Caco-2 (cell line): Measurements from ENCODE around the gene SEMA4C. TPM values are rescaled to one million over a fixed set of nuclear protein-coding genes. Genes with fewer than 3 reads are reported as not detected.

Source experiments
- BruUV-seq: library from RNA; stranded (reverse); fragments of 400-500 nt; replicated peaks from 2 replicates; lab custom pipeline; 2021; lab: Mats Ljungman, UMichigan
- CTCF ChIA-PET: fragments of 300-600 bp; sonication (Branson Sonifier 250); formaldehyde crosslinking; loops from one replicate; lab custom pipeline; 2022; ENCODE audit warnings: antibody characterized with exemption; lab: Charles Lee
- POLR2A ChIA-PET: fragments of 300-600 bp; sonication (Branson Sonifier 250); formaldehyde crosslinking; loops from one replicate; lab custom pipeline; 2022; ENCODE audit warnings: antibody characterized with exemption; lab: Charles Lee
- DNase-seq, 2 experiments: peaks; one replicate each; pipeline versions ENCODE4 v3.0.0 to v3.0.0-alpha.2; 2020 to 2022
- H3K27me3 ChIP-seq: replicated peaks from 2 replicates; pipeline ENCODE4 v1.6.0; 2011; ENCODE audit warnings: low read length; ENCODE audit not compliant: control insufficient read depth, insufficient read depth
- H3K36me3 ChIP-seq: 2 replicates; pipeline ENCODE4 v1.5.1; 2011; ENCODE audit warnings: low read length; ENCODE audit not compliant: control insufficient read depth, insufficient read depth
- H3K4me1 ChIP-seq: fragments of 250-450 bp; sonication (Bioruptor Pico); 2 replicates; pipeline ENCODE4 v1.5.1; 2020; ENCODE audit warnings: mild to moderate bottlenecking
- H3K4me3 ChIP-seq: 2 replicates; pipeline ENCODE4 v1.5.1; 2011; ENCODE audit warnings: low read depth, mild to moderate bottlenecking, control low read depth, low read length
- H3K9me3 ChIP-seq: fragments of 250-450 bp; sonication (Bioruptor Pico); 2 replicates; pipeline ENCODE4 v1.5.1; 2020; ENCODE audit warnings: mild to moderate bottlenecking, moderate library complexity
- H3K27ac Mint-ChIP-seq: one replicate; pipeline ENCODE4 v1.8.0; 2022; ENCODE audit warnings: mixed read lengths; ENCODE audit not compliant: unreplicated experiment
- H3K27me3 Mint-ChIP-seq: one replicate; pipeline ENCODE4 v1.8.0; 2022; ENCODE audit warnings: mixed read lengths; ENCODE audit not compliant: insufficient read depth, unreplicated experiment
- H3K36me3 Mint-ChIP-seq: one replicate; pipeline ENCODE4 v1.8.0; 2022; ENCODE audit warnings: mild to moderate bottlenecking, mixed read lengths; ENCODE audit not compliant: insufficient read depth, unreplicated experiment
- H3K4me1 Mint-ChIP-seq: one replicate; pipeline ENCODE4 v1.8.0; 2022; ENCODE audit warnings: low read depth, mixed read lengths; ENCODE audit not compliant: unreplicated experiment
- H3K4me3 Mint-ChIP-seq: one replicate; pipeline ENCODE4 v1.8.0; 2022; ENCODE audit warnings: mild to moderate bottlenecking, moderate library complexity, mixed read lengths; ENCODE audit not compliant: unreplicated experiment
- H3K9me3 Mint-ChIP-seq: one replicate; pipeline ENCODE4 v1.8.0; 2022; ENCODE audit warnings: mixed read lengths; ENCODE audit not compliant: unreplicated experiment
- intact Hi-C: fragments of 100-400 bp; cut with micrococcal nuclease; formaldehyde crosslinking; loops from one replicate; pipeline ENCODE4 v1.10.0; 2022; ENCODE audit not compliant: unreplicated experiment
- total RNA-seq: library from RNA; stranded (reverse); gene quantifications from 2 replicates; pipeline ENCODE4 v1.2.3, GENCODE V29; 2022
- TF ChIP-seq, protein P1 (sequence below), 2 experiments: fragments of 200-600 bp in 1 of 2; IDR thresholded peaks; 1 replicate in 1 of 2; 2 replicates in 1 of 2; pipeline versions ENCODE4 v1.5.1 to v1.8.0; 2011 to 2022; ENCODE audit warnings: antibody characterized with exemption in 1 of 2, control low read depth in 1 of 2, inconsistent platforms in 1 of 2, low read depth in 1 of 2, low read length in 1 of 2, mild to moderate bottlenecking in 1 of 2, moderate library complexity in 1 of 2; ENCODE audit not compliant: insufficient read depth in 1 of 2, severe bottlenecking in 1 of 2, unreplicated experiment in 1 of 2

The SEMA4C gene
- total RNA-seq, 1 experiment from 2014 or later: 29.9 TPM

DNA sequence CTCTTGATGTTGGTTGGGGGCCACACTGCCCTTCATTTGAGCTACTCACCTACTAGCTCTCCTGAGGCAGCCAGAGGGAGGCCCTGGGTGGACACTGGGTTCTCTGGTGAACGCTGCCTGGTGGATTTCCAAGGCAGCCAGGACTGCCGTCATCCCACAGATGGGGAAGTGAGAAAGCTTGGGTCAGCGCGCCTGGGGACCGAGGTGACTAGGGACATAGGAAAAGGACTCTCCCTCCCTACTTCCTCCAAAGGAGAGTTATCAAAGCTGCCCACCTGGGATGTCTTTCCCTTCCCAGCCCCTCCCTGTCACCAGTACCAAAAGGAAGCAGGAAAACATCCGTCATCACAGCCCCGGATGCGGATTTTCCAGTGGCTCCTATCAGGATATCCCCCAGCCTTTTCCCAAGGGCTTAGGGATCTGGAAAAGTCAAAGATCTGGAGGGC, 3.8 kb upstream of the SEMA4C start:
- CTCF ChIA-PET: interaction anchor here (2.2 kb wide), 1 partner anchor 15 kb away, joined by 16 read pairs; the partner anchor contains the start of gene ANKRD39
- POLR2A ChIA-PET: no interaction called here
- H3K4me1 Mint-ChIP-seq: no peaks in the 10 kb centered on the region
- Histone ChIP-seq H3K4me1 (peaks cover 16% of the 10 kb centered on the region), H3K4me3 (no peak overlapping the region), H3K27me3 (no peaks in the 10 kb centered on the region), H3K36me3 (no peaks in the 10 kb centered on the region), H3K9me3 (no peaks in the 10 kb centered on the region)
- H3K9me3 Mint-ChIP-seq: no peaks in the 10 kb centered on the region
- no TSS peak for BruUV-seq
- DNase-seq: no peak
- H3K36me3 Mint-ChIP-seq: no peaks in the 10 kb centered on the region
- H3K27ac Mint-ChIP-seq: no peak overlapping the region
- no peak overlapping the region for H3K4me3 Mint-ChIP-seq
- H3K27me3 Mint-ChIP-seq: no peaks in the 10 kb centered on the region
- TF ChIP-seq, protein P1, sequence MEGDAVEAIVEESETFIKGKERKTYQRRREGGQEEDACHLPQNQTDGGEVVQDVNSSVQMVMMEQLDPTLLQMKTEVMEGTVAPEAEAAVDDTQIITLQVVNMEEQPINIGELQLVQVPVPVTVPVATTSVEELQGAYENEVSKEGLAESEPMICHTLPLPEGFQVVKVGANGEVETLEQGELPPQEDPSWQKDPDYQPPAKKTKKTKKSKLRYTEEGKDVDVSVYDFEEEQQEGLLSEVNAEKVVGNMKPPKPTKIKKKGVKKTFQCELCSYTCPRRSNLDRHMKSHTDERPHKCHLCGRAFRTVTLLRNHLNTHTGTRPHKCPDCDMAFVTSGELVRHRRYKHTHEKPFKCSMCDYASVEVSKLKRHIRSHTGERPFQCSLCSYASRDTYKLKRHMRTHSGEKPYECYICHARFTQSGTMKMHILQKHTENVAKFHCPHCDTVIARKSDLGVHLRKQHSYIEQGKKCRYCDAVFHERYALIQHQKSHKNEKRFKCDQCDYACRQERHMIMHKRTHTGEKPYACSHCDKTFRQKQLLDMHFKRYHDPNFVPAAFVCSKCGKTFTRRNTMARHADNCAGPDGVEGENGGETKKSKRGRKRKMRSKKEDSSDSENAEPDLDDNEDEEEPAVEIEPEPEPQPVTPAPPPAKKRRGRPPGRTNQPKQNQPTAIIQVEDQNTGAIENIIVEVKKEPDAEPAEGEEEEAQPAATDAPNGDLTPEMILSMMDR (IDR thresholded peaks at IDR 0.05; ENCODE audit: insufficient read depth in 1 of 2, low read depth in 1 of 2, low read length in 1 of 2, severe bottlenecking in 1 of 2, unreplicated experiment in 1 of 2): no peak
- intact Hi-C loops: no loop called here

DNA sequence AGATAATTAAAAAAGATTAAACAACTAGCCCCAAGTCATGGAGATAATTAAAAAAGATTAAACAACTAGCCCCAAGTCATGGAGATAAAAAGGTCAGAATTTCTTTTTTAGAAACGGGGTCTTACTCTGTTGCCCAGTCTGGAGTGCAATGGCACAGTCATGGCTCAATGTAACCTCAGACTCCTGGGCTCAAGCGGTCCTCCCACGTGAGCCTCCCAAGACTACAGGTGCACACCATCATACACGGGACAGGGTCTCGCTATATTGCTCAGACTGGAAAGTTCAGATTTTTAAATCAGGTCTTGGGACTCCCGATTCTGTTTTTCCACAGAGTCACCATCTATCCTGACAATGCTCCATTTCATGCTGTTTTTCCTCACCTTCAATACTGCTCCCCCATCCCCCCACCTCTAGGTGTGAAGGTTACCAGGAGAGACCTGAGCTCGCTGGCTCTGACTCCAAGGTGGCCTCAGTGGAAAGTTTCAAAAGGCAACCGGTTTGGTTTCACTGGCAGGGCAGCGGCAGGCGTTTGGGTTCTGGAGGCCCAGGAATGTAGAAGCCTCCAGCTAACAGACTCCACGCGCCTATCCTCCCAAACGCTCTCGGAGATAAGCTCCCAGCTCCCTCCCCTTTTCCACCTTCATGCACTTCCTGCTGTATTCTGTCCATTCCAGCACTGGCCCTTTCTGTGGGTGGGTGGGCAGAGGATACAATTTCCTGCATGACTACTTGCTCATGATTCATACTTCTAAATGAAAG, 2.9 kb upstream of the SEMA4C start:
- H3K27me3 Mint-ChIP-seq: no peaks in the 10 kb centered on the region
- H3K9me3 Mint-ChIP-seq: no peaks in the 10 kb centered on the region
- H3K36me3 Mint-ChIP-seq: no peaks in the 10 kb centered on the region
- ChIA-PET CTCF (interaction anchor here (0.6 to 2.2 kb wide), 3 partner anchors 12 to 54 kb away, joined by 5 to 16 read pairs (median 6); partner anchors contain the start of gene ANKRD39), POLR2A (interaction anchor here (0.8 kb wide), 1 partner anchor 15 kb away, joined by 3 read pairs; the partner anchor contains the start of gene ANKRD39)
- peaks cover 16% of the 10 kb centered on the region for H3K4me1 ChIP-seq
- BruUV-seq: no TSS peak
- no peak overlapping the region for H3K4me3 ChIP-seq
- intact Hi-C loops: no loop called here
- no peak overlapping the region for H3K4me3 Mint-ChIP-seq
- H3K36me3 ChIP-seq: no peaks in the 10 kb centered on the region
- H3K27ac Mint-ChIP-seq: peak overlapping the region; percentile 19
- no peaks in the 10 kb centered on the region for H3K4me1 Mint-ChIP-seq
- no peaks in the 10 kb centered on the region for H3K9me3 ChIP-seq
- H3K27me3 ChIP-seq: no peaks in the 10 kb centered on the region
- TF ChIP-seq, protein P1 (IDR thresholded peaks at IDR 0.05; ENCODE audit: insufficient read depth in 1 of 2, low read depth in 1 of 2, low read length in 1 of 2, severe bottlenecking in 1 of 2, unreplicated experiment in 1 of 2): no peak
- peak; percentile 63 to 76 for DNase-seq

DNA sequence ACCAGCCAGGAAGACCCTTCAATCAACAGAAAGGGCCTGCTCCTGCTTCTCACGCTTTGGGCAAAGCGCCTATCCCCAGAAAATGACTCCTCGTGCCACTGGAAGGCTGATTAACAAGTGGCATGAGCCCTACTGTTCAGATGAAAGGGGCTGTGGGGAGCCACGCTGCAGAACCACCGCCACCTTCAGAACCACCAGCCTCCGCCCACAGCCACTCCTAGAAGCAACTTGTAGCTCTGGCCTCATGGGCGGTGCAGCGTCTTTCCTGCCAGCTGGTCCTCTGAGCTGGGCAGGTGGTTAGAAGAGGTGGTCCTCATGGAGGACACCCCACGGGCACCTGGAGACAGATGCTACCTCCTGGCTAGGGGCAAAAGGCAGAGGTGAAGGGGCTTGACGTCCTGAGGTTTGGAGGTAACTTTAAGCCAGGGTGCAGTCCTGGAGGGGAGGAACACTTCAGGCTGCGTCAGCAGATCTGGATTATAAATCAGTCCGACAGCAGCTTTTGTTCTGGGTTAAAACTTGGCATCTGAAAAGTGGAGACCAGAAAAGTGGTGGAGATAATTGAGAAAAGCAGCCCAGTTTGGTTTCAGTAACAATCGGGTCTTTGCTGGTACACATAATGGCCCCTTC, 861 bp upstream of the SEMA4C start:
- H3K4me3 ChIP-seq: peak overlapping the region; percentile 95
- H3K9me3 ChIP-seq: no peaks in the 10 kb centered on the region
- TF ChIP-seq, protein P1 (IDR thresholded peaks at IDR 0.05; ENCODE audit: insufficient read depth in 1 of 2, low read depth in 1 of 2, low read length in 1 of 2, severe bottlenecking in 1 of 2, unreplicated experiment in 1 of 2): no peak
- H3K4me1 ChIP-seq: peaks cover 20% of the 10 kb centered on the region
- Mint-ChIP-seq H3K27me3 (no peaks in the 10 kb centered on the region), H3K4me3 (peak overlapping the region; percentile 72), H3K4me1 (no peaks in the 10 kb centered on the region), H3K9me3 (no peaks in the 10 kb centered on the region), H3K36me3 (peaks cover 10% of the 10 kb centered on the region), H3K27ac (peak overlapping the region; percentile 70)
- no peak for DNase-seq
- ChIA-PET CTCF (interaction anchor here (0.8 kb wide), 1 partner anchor 13 kb away, joined by 3 read pairs; the partner anchor contains the start of gene ANKRD39), POLR2A (interaction anchor here (0.9 kb wide), 1 partner anchor 13 kb away, joined by 3 read pairs; the partner anchor contains the start of gene ANKRD39)
- intact Hi-C loops: no loop called here
- no peaks in the 10 kb centered on the region for H3K27me3 ChIP-seq
- BruUV-seq: TSS peak; percentile 47
- H3K36me3 ChIP-seq: no peaks in the 10 kb centered on the region; the same call in 1 of the 2 replicates
